ENCODE data around the gene WFIKKN2. TPM values are rescaled to one million over a fixed set of nuclear protein-coding genes. Genes with fewer than 3 reads are reported as not detected.

Gene WFIKKN2
- total RNA-seq, 4 donors from 2014 or later: 0.16 TPM; not detected in 3

GRCh38 chr17:50836826-50837225 lies 1.4 kb downstream of the WFIKKN2 start:
- no peak for TF ChIP-seq CTCF (IDR thresholded peaks at IDR 0.05; ENCODE audit: low read depth)

DNA sequence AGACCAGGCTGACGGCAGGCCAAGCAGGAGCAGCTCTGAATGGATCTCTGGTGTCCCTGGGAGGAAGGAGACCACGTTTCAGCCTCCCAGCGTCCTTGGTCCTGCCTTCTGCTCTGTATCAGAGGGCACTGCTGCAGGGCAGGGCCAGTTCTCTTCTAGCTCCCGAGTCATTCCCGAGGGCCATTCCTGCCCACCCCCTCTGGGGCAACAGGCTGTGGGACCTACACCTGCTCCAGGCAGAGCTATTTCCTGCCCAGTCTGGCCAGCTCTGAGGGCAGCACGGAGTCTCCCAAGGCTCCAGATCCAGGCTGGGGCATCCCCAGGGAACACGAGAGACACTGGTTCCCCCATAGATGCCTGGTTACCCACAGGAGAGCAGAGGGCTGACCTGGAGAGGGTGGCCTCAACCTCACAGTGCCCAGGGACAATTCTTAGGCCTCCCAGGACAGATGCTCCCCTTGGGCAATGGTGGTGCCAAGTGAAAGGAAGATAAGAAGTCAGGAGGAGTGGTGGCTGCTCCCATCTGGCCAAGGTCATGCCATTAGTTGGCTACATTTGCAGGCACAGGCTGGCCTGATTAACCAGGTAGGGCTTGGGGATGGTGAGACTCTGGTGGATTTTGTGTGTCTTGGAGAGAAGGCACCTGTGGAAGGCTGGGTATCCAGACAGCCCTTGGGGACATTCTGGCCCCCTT lies 2.0 kb downstream of the WFIKKN2 start:
- TF ChIP-seq CTCF (IDR thresholded peaks at IDR 0.05; ENCODE audit: low read depth): no peak

- TF ChIP-seq CTCF (IDR thresholded peaks at IDR 0.05; ENCODE audit: low read depth): no peak
Observed at GRCh38 chr17:50837980-50838954, 2.9 kb downstream of the WFIKKN2 start.

DNA sequence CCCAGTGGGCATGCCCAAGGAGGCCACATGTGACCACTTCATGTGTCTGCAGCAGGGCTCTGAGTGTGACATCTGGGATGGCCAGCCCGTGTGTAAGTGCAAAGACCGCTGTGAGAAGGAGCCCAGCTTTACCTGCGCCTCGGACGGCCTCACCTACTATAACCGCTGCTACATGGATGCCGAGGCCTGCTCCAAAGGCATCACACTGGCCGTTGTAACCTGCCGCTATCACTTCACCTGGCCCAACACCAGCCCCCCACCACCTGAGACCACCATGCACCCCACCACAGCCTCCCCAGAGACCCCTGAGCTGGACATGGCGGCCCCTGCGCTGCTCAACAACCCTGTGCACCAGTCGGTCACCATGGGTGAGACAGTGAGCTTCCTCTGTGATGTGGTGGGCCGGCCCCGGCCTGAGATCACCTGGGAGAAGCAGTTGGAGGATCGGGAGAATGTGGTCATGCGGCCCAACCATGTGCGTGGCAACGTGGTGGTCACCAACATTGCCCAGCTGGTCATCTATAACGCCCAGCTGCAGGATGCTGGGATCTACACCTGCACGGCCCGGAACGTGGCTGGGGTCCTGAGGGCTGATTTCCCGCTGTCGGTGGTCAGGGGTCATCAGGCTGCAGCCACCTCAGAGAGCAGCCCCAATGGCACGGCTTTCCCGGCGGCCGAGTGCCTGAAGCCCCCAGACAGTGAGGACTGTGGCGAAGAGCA lies 4.4 kb downstream of the WFIKKN2 start:
- no peak for TF ChIP-seq CTCF (IDR thresholded peaks at IDR 0.05; ENCODE audit: low read depth)

GRCh38 chr17:50840311-50840851 lies 5.0 kb downstream of the WFIKKN2 start:
- TF ChIP-seq CTCF (IDR thresholded peaks at IDR 0.05; ENCODE audit: low read depth): no peak

GRCh38 chr17:50841277-50841948 lies 6.0 kb downstream of the WFIKKN2 start:
- no peak for TF ChIP-seq CTCF (IDR thresholded peaks at IDR 0.05; ENCODE audit: low read depth)
